NCI-H526 (cell line): ENCODE measurements around the gene RHOXF1.
"Not testable (repeated sequence)": the region's sequence is repeated elsewhere in the genome, so short reads cannot be mapped to it uniquely, and the experiment has no call there.

ENCODE experiments used
- DNase-seq, 2 experiments: peaks; one replicate each; lab custom pipeline; 2025; lab: John Stamatoyannopoulos, UW

The RHOXF1 gene, protein sequence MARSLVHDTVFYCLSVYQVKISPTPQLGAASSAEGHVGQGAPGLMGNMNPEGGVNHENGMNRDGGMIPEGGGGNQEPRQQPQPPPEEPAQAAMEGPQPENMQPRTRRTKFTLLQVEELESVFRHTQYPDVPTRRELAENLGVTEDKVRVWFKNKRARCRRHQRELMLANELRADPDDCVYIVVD

DNA sequence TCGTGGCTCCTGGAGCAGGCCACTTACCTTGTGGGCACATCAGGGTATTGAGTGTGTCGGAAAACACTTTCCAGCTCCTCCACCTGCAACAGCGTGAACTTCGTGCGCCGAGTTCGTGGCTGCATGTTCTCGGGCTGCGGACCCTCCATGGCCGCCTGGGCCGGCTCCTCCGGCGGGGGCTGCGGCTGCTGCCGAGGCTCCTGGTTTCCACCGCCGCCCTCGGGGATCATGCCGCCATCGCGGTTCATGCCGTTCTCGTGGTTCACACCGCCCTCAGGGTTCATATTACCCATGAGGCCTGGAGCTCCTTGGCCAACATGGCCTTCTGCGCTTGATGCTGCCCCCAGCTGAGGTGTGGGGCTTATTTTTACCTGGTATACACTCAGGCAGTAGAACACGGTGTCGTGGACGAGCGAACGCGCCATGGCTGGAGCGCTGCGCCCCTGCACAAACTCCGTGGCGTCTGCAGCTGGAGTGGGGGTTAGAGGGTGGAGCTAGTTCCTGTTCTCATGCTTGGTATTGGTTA is at the start of gene RHOXF1:
Gene RHOXF1 (minus strand): TSS at position 476 of the 526 bp plus-strand sequence. CDS start 51 bp downstream, at position 425.
- no peak for DNase-seq

DNA sequence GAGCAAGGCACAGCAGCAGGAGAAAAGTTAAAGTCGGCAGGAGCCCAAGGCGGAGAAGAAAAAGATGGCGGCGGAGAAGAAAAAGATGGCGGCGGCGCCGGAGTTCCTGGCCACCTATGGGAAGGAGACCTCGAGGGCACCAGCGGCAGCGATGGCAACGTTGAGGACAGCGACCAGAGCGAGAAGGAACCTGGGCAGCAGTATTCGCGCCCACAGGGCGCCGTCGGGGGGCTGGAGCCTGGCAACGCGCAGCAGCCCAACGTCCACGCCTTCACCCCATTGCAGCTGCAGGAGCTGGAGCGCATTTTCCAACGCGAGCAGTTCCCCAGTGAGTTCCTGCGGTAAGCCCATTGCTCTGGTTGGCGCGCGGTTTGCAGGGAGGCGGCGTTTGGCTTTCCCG is 43.4 kb upstream of the RHOXF1 start:
- DNase-seq: not testable (repeated sequence)

DNA sequence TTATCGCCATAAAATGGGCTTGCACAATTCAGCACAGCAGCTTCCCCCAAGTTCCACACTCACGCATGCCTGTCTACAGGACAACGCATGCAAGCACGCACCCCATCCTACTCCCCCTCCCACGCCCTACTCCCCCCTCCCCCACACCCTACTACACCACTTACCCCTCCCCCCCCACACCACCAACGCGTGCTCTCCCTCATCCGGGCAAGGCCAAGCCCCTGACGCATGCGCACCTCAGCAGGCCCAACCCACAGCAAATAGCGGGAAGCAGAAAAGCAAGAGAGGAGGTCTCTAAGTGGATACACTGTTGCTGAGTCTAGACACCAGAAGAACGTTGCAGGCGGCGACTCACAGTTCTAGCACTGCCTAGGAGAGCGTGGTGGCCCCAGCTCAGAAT is 42.6 kb upstream of the RHOXF1 start, which contains the start of gene RHOXF2:
Gene RHOXF2 (plus strand): TSS at position 301 of the 400 bp plus-strand sequence. CDS start 138 bp downstream, outside the sequence.
- not testable (repeated sequence) for DNase-seq

DNA sequence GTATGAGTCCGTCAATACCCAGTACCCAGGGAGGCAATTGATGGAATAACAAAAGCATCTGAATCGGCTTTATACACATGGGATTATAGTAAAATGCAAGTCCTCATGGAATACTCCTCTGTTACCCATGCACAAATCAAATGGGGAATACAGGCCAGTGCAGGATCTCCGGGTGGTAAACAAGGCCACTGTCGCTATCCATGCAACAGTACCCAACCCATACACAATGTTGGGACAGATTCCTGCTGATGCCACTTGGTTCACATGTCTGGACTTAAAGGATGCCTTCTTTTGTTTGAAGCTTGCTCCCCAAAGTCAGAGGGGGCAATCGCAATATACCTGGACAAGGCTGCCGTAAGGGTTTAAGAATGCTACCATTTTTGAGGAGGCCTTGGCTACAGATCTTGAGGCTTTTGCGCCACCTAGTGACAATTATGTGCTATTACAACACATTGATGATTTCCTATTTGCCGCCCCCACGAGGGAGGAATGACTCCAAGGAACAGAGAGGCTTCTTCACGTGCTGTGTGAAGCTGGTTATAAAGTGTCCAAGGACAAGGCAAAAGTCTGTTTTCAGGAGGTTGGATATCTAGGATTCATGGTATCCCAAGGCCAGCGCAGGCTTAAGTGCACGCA is 34.5 kb upstream of the RHOXF1 start:
- DNase-seq: not testable (repeated sequence)

DNA sequence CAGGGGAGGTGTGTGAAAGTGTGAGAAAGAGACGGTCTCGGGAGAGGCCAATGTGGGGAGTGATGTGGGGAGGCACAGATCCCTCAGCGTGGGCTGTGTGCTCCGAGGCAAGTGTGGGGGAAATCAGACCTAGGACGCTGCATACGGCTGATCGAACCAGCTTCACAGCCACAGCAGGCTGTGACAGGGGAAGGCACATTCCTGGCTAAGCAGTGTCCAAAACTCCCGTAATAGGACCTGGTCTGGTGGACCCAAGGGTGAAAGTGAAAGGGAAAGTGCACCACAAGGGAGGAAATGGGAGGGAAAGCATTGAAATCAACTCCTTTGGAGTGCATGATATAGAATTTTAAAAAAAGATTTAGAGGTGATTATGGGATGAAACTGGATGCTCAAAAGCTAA is 31.8 kb upstream of the RHOXF1 start:
- DNase-seq: no peak

DNA sequence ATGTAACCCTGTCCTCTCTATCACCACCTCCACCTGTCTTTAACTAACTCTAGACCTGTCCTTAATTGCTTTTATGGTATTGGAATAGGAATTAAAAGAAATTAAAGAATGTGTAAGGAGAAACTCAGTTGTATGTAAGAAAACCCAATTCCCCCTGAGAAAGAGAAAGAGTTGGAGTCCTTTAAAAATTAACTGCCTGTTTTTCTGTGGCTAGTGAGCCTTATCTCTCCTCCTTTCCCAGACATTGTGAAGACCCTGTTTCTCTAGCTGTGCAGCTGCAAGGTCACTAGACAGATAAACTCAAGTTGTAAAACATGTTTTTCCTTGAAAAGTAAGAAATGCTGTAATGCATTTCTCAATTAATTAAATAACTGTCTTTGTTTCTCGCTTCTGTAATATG is 30.6 kb upstream of the RHOXF1 start:
- not testable (repeated sequence) for DNase-seq

DNA sequence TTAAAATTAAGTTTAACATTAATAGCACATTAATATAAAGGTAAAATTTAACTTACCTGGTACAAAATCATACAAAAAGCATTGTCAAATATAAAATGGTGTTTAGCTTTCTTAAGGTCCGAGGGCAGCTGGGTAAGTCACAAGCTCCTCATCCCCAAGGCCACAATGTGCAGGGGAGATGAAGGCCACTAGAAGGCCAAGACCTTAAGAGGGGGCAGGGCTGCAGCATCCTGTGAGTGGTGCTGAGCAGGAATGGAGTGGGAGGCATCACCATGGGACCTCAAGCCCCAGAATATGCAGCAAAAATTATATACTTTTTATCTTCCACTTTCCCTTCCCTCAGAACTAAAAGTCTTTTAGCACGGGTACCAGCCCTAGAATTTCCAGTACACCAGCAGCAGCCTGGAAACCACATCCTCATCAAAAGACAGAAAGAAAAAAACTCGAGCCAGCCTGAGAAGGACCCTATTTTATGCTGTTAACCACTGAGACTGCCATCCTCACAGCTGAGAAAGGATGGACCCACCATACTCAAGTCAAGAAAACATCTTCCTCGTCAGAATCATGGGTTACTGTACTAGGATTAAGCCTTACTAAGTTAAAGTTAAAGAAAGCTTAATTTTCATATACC is 29.7 kb upstream of the RHOXF1 start:
- DNase-seq: no peak

DNA sequence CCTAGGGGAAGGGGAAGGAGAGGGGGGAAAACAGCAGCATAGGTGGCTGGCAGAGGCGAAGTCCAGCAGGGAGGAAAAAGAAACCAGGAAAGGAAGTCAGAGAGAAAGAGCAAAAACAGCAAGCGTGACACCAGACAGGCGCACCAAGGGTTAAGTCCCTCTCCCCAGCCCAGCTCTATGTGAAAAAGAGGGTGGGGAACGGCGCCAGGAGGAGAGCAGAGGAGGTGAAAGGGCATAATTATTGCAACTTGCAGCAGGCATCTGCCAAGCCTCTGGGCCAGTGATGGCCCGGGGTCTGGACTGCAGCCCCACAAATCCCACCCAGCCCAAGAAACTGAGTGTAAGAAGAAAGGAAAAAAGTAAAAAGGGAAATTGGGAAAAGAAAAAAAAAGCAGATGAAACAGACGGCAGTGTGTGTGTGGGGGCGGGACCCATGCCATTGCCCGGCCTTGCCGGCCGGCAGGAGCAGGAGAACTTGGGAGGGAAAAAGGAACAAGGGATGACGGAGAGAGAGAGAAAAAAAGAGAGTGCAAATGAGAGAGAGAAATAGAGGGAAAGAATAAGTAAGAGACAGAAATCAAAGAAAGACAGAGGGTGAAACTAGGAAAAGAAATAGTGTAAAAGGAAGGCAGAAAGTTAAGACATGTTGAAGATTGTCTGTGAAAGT is 28.6 kb upstream of the RHOXF1 start:
- no peak for DNase-seq

DNA sequence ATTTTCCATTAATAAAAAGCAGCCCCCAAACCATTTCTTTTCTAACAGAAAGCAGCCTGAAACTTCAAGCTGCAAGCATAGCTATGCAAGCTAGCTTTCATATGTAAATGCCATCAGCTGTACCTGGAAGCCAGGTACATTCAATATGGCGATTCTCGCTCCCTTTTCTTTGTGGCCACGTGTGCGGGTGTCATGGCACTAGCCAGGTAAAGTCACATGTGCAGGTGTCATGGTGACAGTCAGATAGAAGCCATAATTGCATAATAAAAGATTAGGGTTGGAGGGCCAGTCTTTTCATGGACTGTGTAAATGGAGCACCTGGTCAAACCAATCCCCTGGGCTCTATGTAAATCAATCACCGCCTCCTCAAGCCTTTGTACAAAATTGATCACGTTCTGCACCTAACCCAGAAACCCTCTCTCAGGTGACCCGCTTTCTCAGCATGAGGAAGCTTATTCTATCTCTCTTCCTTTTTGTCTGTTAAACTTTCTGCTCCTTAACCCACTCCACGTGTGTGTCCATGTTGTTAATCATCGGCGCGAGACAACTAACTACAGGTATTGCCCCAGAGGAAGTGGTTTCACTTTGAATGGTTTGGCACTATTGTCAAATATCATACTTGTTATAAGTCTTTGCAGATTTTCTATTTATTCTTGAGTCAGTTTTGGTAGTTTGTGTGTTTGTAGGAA is 24.7 kb upstream of the RHOXF1 start:
- no peak for DNase-seq

DNA sequence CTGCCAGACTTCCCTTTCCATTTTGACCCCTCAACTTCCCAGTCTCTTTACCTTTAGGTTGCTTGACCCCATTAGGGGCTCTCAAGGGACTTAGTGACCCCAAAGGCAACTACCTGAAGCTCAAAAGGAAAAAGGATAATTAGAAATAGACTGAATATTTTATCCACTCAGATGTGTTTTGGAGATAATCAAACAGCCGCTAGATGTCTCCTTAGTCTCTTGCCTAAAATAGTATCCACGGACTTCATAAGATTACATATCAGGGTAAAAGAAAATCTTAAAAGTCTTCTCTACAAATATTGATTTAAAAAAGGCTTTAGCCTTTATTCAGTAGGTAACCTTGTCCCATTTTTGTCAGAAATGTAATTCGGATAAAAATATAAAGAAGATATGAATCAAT is 21.7 kb upstream of the RHOXF1 start:
- no peak for DNase-seq

DNA sequence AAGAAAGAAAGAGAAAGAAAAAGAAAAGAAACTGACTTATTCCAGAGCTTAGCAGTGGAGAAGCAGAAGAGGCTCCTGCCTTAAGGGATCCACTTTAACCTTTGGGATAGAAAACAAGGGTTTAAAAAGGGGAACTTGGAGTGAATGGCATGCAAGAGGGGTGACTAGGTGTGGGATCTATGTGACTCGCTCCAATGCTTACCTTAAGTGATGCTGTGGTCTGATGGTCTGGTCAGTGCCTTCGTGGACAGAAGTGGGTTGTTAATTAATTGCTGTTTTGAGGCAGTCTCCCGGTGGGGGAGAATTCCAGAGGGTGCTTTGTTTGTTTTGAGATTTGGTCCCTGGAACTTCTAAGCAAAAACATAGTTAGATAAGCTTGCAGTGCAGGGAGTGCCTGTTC is 21.1 kb upstream of the RHOXF1 start:
- no peak for DNase-seq

DNA sequence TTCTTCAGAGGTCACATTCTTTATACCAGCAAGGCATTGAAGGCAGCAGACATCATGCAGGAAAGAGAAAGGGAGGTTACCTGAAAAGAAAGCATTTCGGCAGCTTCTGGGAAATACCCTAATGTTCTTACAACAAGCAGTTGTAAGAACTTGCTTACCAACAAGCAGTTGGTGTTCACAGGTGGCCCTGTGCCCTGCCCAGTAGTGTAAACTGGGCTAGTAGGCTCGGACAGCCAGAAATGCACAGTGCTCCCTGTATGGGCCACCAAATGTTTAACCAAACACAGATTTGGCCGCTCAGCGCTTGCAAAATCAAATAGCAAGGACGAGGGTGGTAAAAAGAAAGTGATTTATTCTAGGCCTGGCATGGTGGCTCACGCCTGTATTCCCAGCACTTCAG is 20.4 kb upstream of the RHOXF1 start:
- DNase-seq: no peak

DNA sequence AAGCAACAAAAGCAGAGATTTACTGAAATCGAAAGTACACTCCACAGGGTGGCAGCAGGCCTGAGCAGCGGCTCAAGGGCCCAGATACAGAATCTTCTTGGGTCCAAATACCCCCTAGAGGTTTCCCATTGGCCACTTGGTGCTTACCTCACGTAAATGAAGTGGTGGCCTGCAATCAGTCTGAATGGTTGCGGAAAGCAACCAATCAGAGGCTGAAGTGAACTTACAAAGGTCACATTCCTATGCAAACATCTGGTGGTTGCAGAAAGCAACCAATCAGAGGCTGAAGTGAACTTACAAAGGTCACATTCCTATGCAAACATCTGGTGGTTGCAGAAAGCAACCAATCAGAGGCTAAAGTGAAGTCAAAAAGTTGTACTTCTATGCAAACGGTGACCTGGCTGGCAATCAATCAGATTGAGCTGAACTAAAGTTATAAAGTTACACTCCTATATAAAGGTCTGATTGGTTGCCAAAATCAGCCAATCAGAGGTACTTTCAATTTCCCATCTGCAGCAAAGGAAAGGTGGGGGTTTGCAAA is 12.7 kb upstream of the RHOXF1 start:
- DNase-seq: not testable (repeated sequence)

DNA sequence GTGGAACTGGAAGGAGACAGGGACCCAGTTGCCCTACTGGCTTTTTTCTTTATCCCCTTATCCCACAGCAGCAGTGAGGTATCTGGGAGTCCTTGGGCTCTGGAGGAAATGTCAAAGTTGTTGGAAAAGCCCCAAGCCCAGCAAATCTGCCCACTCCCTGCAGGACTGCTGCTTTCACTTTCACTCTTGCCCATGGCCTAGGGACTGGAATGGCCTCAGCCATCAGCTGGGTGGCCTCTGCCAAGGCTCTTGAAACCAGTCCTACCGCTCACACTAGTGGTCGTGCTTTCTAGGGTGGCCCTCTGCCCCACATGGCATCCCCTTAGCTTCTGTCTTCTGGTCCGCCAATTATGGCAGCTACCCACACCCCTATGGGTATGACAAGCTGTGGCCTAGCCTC is 9.7 kb upstream of the RHOXF1 start:
- no peak for DNase-seq

DNA sequence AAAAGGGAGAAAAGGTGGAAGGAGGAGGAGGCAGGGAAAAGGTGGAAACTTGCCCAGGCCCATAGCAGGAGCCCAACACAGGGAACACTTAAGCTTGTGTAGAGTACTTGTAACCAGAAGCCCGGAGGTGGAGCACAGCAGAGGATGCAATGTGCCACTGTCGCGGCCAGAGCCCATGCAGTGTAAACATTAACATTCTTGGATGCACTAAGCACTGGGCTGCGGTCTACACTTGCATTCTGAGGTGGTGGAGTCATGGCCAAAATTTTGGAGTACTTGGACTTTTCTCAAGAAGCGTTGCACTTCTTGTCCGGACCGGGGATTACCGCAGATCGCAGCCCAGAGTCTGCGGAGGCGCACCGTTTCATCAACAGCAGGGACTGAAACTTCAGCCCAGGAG is 4.5 kb upstream of the RHOXF1 start:
- DNase-seq: no peak

DNA sequence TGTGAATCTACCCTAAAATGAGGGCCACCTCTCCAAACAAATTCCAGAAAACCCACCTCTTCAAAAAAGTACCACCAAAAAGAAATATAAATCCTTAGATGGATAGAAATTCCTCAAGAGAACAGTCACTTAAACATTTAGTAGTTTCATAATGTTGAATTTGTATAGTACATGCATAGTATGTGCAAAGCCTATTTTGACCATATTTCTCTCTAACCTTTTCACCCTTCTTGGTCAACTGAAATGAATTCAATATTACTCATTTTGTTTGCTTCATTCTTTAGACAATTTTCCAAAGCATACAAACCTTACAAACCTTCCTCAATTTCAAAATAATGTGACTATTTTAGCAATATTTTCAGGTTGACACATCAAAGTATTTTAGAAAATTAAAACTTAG is 4.1 kb downstream of the RHOXF1 start:
- no peak for DNase-seq

DNA sequence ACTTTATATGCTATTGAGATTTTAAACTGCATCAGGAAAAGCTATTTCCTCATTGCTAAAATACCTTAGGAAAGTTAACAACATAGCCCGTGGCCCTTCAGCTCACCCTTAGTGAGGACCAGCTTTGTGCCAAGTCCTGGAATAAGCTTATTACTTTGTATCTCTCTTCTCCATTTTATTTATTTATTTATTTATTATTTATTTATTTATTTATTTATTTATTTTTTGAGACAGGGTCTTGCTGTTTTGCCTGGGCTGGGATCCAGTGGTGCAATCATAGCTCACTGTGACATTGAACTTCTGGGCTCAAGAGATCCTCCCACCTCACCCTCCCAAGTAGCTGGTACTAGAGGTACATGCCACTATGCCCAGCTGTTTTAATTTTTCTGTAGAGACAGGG is 6.3 kb downstream of the RHOXF1 start:
- DNase-seq: no peak

DNA sequence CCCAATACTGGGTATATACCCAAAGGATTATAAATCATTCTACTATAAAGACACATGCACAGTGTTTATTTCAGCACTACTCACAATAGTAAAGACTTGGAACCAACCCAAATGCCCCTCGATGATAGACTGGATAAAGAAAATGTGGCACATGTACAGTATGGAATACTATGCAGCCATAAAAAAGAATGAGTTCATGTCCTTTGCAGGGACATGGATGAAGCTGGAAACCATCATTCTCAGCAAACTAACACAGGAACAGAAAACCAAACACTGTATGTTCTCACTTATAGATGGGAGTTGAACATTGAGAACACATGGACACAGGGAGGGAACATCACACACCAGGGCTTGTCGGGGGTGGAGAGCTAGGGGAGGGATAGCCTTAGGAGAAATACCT is 11.0 kb downstream of the RHOXF1 start:
- DNase-seq: not testable (repeated sequence)

DNA sequence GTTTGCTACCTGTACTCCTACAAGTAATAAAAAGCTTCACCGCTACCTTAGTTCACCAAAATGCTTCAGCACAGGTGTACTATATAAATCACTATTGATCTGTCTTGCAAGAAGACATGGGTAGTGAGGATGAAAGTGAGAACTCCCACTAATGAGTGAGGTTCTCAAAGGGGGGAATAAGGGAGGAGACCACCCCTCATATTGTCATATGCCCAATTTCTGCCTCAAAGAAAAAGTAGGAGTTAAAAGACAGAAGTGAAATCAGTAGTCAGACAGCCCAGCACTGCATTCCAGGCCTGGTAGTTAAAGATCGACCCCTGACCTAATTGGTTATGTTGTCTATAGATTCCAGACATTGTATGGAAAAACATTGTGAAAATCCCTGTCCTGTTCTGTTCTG is 14.7 kb downstream of the RHOXF1 start:
- DNase-seq: not testable (repeated sequence)

DNA sequence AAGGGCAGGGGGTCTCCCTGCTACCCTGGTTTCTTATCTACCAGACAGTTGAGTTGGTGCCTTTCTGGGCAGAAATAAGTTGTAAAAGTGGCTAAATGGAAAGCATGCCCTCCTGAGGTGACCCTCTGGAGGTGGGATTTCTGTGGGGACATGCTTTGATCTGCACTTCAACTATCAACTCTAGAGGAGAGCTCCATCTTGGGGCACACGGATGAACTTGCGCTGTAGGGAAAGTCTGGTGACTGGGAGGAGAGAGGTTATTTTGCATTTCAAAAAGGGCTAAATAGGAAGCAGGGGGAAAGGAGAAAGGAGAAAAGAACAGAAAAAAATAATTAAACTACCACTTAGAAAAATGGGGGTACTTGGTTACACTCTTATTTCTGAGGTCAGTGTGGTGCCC is 25.5 kb downstream of the RHOXF1 start:
- DNase-seq: peak in 1 of 2 experiments; percentile 0

DNA sequence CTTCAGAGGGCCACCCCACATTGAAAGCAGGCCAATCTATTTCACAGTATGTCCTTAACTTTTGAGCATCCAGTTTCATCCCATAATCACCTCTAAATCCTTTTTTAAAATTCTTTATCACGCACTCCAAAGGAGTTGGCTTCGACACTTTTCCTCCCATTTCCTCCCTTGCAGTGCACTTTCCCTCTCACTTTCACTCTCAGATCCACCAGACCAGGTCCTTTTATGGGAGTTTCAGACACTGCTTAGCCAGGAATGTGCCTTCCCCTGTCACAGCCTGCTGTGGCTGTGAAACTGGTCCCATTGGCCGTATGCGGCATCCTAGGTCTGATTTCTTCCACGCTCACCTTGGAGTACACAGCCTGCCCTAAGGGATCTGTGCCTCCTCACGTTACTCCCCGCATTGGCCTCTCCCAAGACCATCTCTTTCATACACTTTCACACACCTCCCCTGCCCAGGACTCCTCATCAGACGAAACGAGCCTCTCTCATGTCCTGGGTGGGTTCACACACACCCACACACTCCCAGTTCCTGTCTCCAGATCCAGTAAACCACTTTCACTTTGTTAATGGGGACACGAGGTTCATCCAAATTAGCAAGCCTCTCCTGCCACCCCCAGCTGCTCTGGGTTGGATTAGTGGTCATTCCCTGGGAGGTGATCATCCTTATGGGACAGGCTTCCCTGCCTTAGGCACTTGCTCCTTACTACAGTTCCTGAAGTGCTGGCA is 28.3 kb downstream of the RHOXF1 start:
- DNase-seq: no peak
